ENCODE results near the gene G6PC2.

Gene G6PC2

GRCh38 chr2:168949324-168949723, 48.2 kb downstream of the G6PC2 start:
- H2AFZ ChIP-seq (ENCODE audit: low read depth, low read length, severe bottlenecking), result no peak overlapping the region
- H3K27me3 ChIP-seq (ENCODE audit: low read length), result no peaks in the 10 kb centered on the region
- H3K4me2 ChIP-seq (ENCODE audit: low read depth, low read length, poor library complexity, severe bottlenecking), result no peak overlapping the region
- no peaks in the 10 kb centered on the region for H3K9me3 ChIP-seq (ENCODE audit: insufficient read depth, low read length)
- H3K9ac ChIP-seq (ENCODE audit: low read length), result no peak overlapping the region
- H3K9me2 ChIP-seq (replicated peaks; ENCODE audit: insufficient read depth, low read length), result no peaks in the 10 kb centered on the region
- H4K20me1 ChIP-seq (ENCODE audit: low read depth, low read length), result no peaks in the 10 kb centered on the region
- H3F3A ChIP-seq (ENCODE audit: insufficient read depth), result no peaks in the 10 kb centered on the region
- H3K79me2 ChIP-seq (ENCODE audit: insufficient read depth, low read length), result no peaks in the 10 kb centered on the region
- no peak overlapping the region for H3K4me3 ChIP-seq (ENCODE audit: insufficient read depth, low read length, poor library complexity, severe bottlenecking)
- TF ChIP-seq CTCF (IDR thresholded peaks at IDR 0.05; ENCODE audit: insufficient read depth, low read length, poor library complexity, severe bottlenecking) (no peak), EZH2phosphoT487 (conservative IDR thresholded peaks at IDR 0.05; ENCODE audit: low read length) (no peak)
- no peak overlapping the region for H3K27ac ChIP-seq (ENCODE audit: low read depth, low read length)
- no peaks in the 10 kb centered on the region for H3K36me3 ChIP-seq (ENCODE audit: low read length)

GRCh38 chr2:168951871-168952270, 50.8 kb downstream of the G6PC2 start:
- Histone ChIP-seq H3K4me2 (ENCODE audit: low read depth, low read length, poor library complexity, severe bottlenecking) (no peak overlapping the region), H2AFZ (ENCODE audit: low read depth, low read length, severe bottlenecking) (no peak overlapping the region), H3K4me3 (ENCODE audit: insufficient read depth, low read length, poor library complexity, severe bottlenecking) (no peak overlapping the region), H3K9me2 (replicated peaks; ENCODE audit: insufficient read depth, low read length) (no peaks in the 10 kb centered on the region), H4K20me1 (ENCODE audit: low read depth, low read length) (no peaks in the 10 kb centered on the region), H3K36me3 (ENCODE audit: low read length) (no peaks in the 10 kb centered on the region), H3K9ac (ENCODE audit: low read length) (no peak overlapping the region), H3K27ac (ENCODE audit: low read depth, low read length) (no peak overlapping the region), H3K27me3 (ENCODE audit: low read length) (no peaks in the 10 kb centered on the region), H3F3A (ENCODE audit: insufficient read depth) (no peaks in the 10 kb centered on the region), H3K9me3 (ENCODE audit: insufficient read depth, low read length) (no peaks in the 10 kb centered on the region), H3K79me2 (ENCODE audit: insufficient read depth, low read length) (no peaks in the 10 kb centered on the region)
- TF ChIP-seq EZH2phosphoT487 (conservative IDR thresholded peaks at IDR 0.05; ENCODE audit: low read length) (no peak), CTCF (IDR thresholded peaks at IDR 0.05; ENCODE audit: insufficient read depth, low read length, poor library complexity, severe bottlenecking) (no peak)

DNA sequence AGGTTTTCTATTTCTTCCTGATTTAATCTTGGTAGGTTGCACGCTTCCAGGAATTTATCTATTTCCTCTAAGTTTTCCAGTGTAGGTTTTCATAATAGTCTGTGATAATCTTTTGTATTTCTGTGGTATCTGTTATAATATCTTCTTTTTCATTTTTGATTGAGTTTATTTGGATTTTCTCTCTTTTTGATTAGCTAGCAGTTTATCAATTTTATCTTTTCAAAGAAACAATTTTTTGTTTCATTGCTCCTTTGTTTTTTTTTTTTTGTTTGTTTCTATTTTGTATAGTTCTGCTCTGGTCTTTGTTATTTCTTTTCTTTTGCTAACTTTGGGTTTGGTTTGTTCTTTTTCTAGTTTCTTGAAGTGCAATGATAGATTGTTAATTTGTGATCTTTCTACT, 51.3 kb downstream of the G6PC2 start:
- Histone ChIP-seq H3K9ac (ENCODE audit: low read length) (no peak overlapping the region), H3K9me3 (ENCODE audit: insufficient read depth, low read length) (no peaks in the 10 kb centered on the region), H4K20me1 (ENCODE audit: low read depth, low read length) (no peaks in the 10 kb centered on the region), H3K27me3 (ENCODE audit: low read length) (no peaks in the 10 kb centered on the region), H3K4me2 (ENCODE audit: low read depth, low read length, poor library complexity, severe bottlenecking) (no peak overlapping the region), H3K27ac (ENCODE audit: low read depth, low read length) (no peak overlapping the region), H3K4me3 (ENCODE audit: insufficient read depth, low read length, poor library complexity, severe bottlenecking) (no peak overlapping the region), H3K79me2 (ENCODE audit: insufficient read depth, low read length) (no peaks in the 10 kb centered on the region), H3K9me2 (replicated peaks; ENCODE audit: insufficient read depth, low read length) (no peaks in the 10 kb centered on the region), H3F3A (ENCODE audit: insufficient read depth) (no peaks in the 10 kb centered on the region), H3K36me3 (ENCODE audit: low read length) (no peaks in the 10 kb centered on the region), H2AFZ (ENCODE audit: low read depth, low read length, severe bottlenecking) (no peak overlapping the region)
- no peak for TF ChIP-seq EZH2phosphoT487 (conservative IDR thresholded peaks at IDR 0.05; ENCODE audit: low read length)

- H3K27ac ChIP-seq (ENCODE audit: low read depth, low read length), result no peak overlapping the region
- no peaks in the 10 kb centered on the region for H3K79me2 ChIP-seq (ENCODE audit: insufficient read depth, low read length)
- H3K9me3 ChIP-seq (ENCODE audit: insufficient read depth, low read length), result no peaks in the 10 kb centered on the region
- no peaks in the 10 kb centered on the region for H3K27me3 ChIP-seq (ENCODE audit: low read length)
- H2AFZ ChIP-seq (ENCODE audit: low read depth, low read length, severe bottlenecking), result no peak overlapping the region
- H3K36me3 ChIP-seq (ENCODE audit: low read length), result no peaks in the 10 kb centered on the region
- H3K4me3 ChIP-seq (ENCODE audit: insufficient read depth, low read length, poor library complexity, severe bottlenecking), result no peak overlapping the region
- H3K9ac ChIP-seq (ENCODE audit: low read length), result no peak overlapping the region
- no peak overlapping the region for H3K4me2 ChIP-seq (ENCODE audit: low read depth, low read length, poor library complexity, severe bottlenecking)
- no peaks in the 10 kb centered on the region for H3F3A ChIP-seq (ENCODE audit: insufficient read depth)
- H4K20me1 ChIP-seq (ENCODE audit: low read depth, low read length), result no peaks in the 10 kb centered on the region
- H3K9me2 ChIP-seq (replicated peaks; ENCODE audit: insufficient read depth, low read length), result no peaks in the 10 kb centered on the region
- TF ChIP-seq CTCF (IDR thresholded peaks at IDR 0.05; ENCODE audit: insufficient read depth, low read length, poor library complexity, severe bottlenecking), result no peak
- TF ChIP-seq EZH2phosphoT487 (conservative IDR thresholded peaks at IDR 0.05; ENCODE audit: low read length), result no peak
Observed at GRCh38 chr2:168954256-168954655, 53.2 kb downstream of the G6PC2 start.

All from SU-DHL-6 (cell line).